GM19239 (cell line): ENCODE data around the gene ORAI3.

Experiments
- DNase-seq: peaks from one replicate; pipeline ENCODE4 v3.0.0; 2011; ENCODE audit warnings: low spot score; ENCODE audit not compliant: insufficient read length
- FAIRE-seq: peaks from 2 replicates; lab custom pipeline; 2011; peaks lifted over from hg19 to GRCh38; lab: Jason Lieb, UNC

ORAI3 gene

GRCh38 chr16:30985401-30986128, 36.7 kb downstream of the ORAI3 start:
- DNase-seq (no peak), FAIRE-seq (no peak)

GRCh38 chr16:30986129-30986991, 37.5 kb downstream of the ORAI3 start:
- no peak for DNase-seq

GRCh38 chr16:30987581-30988190, 38.8 kb downstream of the ORAI3 start:
- FAIRE-seq (no peak), DNase-seq (no peak)

More at GRCh38 chr16:30986129-30986991, 37.5 kb downstream of the ORAI3 start:
- FAIRE-seq: no peak

- FAIRE-seq: no peak
- DNase-seq: no peak
Observed at GRCh38 chr16:30989469-30990047, 40.7 kb downstream of the ORAI3 start.

- no peak for FAIRE-seq
- DNase-seq: no peak
Observed at GRCh38 chr16:30990105-30990504, 41.2 kb downstream of the ORAI3 start.

- FAIRE-seq: no peak
- DNase-seq: no peak
Observed at GRCh38 chr16:30991052-30991451, 42.2 kb downstream of the ORAI3 start.

GRCh38 chr16:30992276-30992780, 43.5 kb downstream of the ORAI3 start:
- DNase-seq (no peak), FAIRE-seq (no peak)

GRCh38 chr16:30992931-30993816, 44.3 kb downstream of the ORAI3 start:
- DNase-seq (no peak), FAIRE-seq (no peak)

GRCh38 chr16:30995927-30996323, 47.1 kb downstream of the ORAI3 start:
- FAIRE-seq (no peak), DNase-seq (no peak)

- no peak for DNase-seq
- FAIRE-seq: no peak
Observed at GRCh38 chr16:30996324-30996984, 47.6 kb downstream of the ORAI3 start.

GRCh38 chr16:30996985-30997724, 48.3 kb downstream of the ORAI3 start:
- peak; percentile 8 for FAIRE-seq
- peak; percentile 99 for DNase-seq

- DNase-seq (no peak), FAIRE-seq (no peak)
Observed at GRCh38 chr16:30997725-30998711, 49.1 kb downstream of the ORAI3 start.

- no peak for FAIRE-seq
- DNase-seq: no peak
Observed at GRCh38 chr16:30998852-30999761, 50.2 kb downstream of the ORAI3 start.

- DNase-seq (no peak), FAIRE-seq (no peak)
Observed at GRCh38 chr16:31000671-31001382, 52.0 kb downstream of the ORAI3 start.

GRCh38 chr16:31001507-31002249, 52.8 kb downstream of the ORAI3 start:
- FAIRE-seq (no peak), DNase-seq (no peak)
